Subcutaneous abdominal adipose tissue (tissue), 5 donors: ENCODE data around the gene R3HDML.

ENCODE experiments used
- H3K27ac ChIP-seq: one replicate; pipeline ENCODE4 v1.7.0; 2013; ENCODE audit warnings: low read depth, mild to moderate bottlenecking, inconsistent platforms, low read length, moderate library complexity
- H3K27me3 ChIP-seq, 5 donors: one replicate each; pipeline ENCODE4 v1.7.0; 2013; ENCODE audit warnings: low read length in 5 of 5, inconsistent platforms in 1 of 5; ENCODE audit not compliant: control insufficient read depth in 5 of 5, insufficient read depth in 4 of 5
- H3K36me3 ChIP-seq, 5 donors: one replicate each; pipeline ENCODE4 v1.7.0; 2013; ENCODE audit warnings: low read length in 5 of 5; ENCODE audit not compliant: control insufficient read depth in 5 of 5, insufficient read depth in 5 of 5
- H3K4me1 ChIP-seq, 5 donors: one replicate each; pipeline ENCODE4 v1.7.0; 2013; ENCODE audit warnings: low read length in 5 of 5, mild to moderate bottlenecking in 3 of 5, moderate library complexity in 1 of 5; ENCODE audit not compliant: control insufficient read depth in 5 of 5, insufficient read depth in 5 of 5
- H3K4me3 ChIP-seq, 5 donors: one replicate each; pipeline ENCODE4 v1.7.0; 2013; ENCODE audit warnings: low read length in 5 of 5, low read depth in 1 of 5
- H3K9ac ChIP-seq, 5 donors: one replicate each; pipeline ENCODE4 v1.7.0; 2013; ENCODE audit warnings: low read length in 5 of 5, mild to moderate bottlenecking in 4 of 5, moderate library complexity in 3 of 5
- H3K9me3 ChIP-seq, 5 donors: one replicate each; pipeline ENCODE4 v1.7.0; 2013; ENCODE audit warnings: low read length in 5 of 5; ENCODE audit not compliant: control insufficient read depth in 5 of 5
- donor health status: healthy.
- donor health status: healthy.
- donor health status: healthy.
- donor health status: healthy.
- donor health status: healthy.

The R3HDML gene

DNA sequence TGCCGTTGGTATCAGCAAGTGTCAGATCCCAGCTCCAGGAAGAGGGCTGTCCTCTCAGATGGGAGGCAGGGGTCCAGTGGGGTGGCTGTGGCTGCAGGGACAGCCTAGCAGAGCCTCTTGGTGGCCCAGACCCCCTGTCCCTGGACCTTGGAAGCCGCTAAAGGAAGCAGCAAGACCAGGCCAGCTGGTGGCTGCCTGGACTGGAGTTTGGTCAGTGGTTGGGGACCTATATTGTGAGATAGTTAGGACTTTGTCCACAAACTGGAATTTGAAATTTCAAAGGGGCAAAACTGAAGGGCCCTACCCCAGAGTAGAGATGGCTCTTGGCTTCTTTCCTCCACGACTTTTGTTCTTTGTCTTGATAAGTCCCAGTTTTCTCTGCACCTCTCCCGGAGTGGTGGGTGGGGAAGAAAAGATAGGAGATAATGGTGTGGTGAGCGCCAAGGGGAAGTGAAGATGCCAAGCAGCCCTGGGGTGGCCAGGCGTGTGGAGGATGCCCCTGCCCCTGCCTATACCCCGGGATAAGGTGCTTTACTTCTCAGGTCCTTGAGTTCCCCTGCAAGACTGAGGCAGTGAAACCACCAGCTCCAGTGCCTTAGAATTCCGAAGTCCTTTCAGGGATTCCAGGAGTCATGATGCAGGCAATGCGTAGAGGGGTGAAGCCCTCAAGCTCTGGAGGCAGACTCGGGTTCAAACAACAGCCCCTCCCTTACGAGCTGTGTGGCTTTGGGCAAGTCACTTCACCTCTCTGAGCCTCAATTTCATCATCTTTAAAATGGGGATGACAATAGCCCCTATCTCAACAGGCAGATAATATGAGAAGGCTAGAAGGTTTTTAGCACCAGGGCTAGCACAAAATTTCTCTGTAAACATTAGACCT lies 58.9 kb downstream of the R3HDML start:
- no peak overlapping the region for H3K27ac ChIP-seq
- H3K36me3 ChIP-seq: no peaks in the 10 kb centered on the region
- H3K4me3 ChIP-seq: no peak overlapping the region
- no peaks in the 10 kb centered on the region for H3K9me3 ChIP-seq
- H3K27me3 ChIP-seq: peaks cover 0 to 7% (median 0%) of the 10 kb centered on the region in 5 donors
- H3K9ac ChIP-seq: no peak overlapping the region
- peaks cover 0 to 10% (median 0%) of the 10 kb centered on the region in 5 donors for H3K4me1 ChIP-seq

DNA sequence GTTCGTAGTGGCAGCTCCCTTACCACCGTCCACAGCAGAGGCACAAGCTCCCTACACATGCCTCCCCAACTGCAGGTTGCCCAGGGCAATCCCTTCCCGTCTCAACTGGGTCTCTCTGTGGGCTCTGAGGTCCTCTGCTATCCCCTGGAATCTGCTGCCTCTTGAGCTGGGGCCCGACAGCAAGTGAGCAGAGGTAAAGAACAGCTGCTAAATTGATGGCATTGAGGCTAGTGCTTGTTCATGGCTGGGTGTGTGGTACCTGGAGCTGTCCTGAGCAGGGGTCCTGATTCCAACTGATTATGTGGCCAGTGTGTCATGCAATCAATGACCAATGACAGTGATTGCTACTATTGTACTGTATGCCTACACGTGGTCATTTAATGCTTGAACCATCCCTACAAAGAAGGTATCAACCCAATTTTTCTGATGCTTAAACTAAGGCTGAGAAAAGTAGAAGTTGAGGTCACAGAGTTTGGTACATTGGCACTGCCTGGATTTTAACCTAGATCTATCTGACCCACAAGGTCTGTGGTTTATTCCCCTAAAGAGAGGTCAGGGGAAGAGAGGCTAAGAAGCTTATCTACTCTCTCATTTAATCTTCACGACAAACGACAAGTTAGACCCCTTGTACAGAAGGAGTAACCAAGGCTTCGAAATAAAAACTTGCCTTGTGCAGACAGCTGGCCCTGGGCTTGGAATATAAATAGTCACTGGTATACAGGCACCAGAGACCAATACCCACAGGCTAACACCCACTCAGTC lies 59.7 kb downstream of the R3HDML start:
- Histone ChIP-seq H3K27me3 (peaks cover 0 to 7% (median 0%) of the 10 kb centered on the region in 5 donors), H3K27ac (no peak overlapping the region), H3K9me3 (no peaks in the 10 kb centered on the region), H3K36me3 (no peaks in the 10 kb centered on the region), H3K4me3 (no peak overlapping the region), H3K9ac (no peak overlapping the region), H3K4me1 (peaks cover 0 to 10% (median 0%) of the 10 kb centered on the region in 5 donors)

DNA sequence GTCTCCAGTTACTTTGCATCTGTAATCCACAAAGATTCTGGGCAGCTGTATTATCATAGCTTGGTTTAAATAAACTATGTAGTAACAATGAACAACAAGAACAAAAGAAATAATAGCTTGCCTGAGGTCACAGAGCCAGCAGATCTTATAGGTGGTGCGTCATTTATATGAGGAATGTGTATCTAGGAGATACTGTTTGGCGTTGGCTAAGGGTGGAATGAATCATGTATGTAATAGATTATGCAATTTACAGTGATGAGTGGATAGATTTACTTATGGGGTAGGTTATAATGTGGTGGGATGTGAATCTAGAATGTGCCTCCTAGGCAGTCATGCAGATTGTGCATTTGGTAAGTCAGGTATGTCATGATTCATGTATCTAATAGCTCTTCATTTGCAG lies 61.5 kb downstream of the R3HDML start:
- Histone ChIP-seq H3K27ac (no peak overlapping the region), H3K4me1 (peaks cover 0 to 10% (median 0%) of the 10 kb centered on the region in 5 donors)

DNA sequence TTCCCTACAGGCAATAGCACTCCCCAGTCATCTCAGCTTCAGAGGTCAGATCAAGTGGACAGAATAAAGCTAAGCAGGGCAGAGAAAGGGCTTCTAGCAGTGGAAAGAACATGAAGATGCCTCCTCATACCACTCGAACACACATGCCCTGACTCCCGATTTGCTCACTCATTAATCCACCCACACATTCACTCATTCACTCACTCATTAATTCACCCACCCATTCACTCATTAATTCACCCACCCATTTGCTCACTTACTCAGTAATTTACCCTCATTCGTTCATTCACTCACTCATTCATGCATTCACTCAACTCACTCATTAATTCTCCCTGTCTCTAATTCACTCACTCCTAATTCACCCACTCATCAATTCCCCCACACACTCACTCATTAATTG lies 62.6 kb downstream of the R3HDML start:
- Histone ChIP-seq H3K4me3 (no peak overlapping the region), H3K9ac (no peak overlapping the region), H3K27me3 (peaks cover 0 to 7% (median 3%) of the 10 kb centered on the region in 5 donors), H3K4me1 (peaks cover 0 to 4% (median 0%) of the 10 kb centered on the region in 5 donors), H3K9me3 (no peaks in the 10 kb centered on the region), H3K27ac (no peak overlapping the region), H3K36me3 (no peaks in the 10 kb centered on the region)

More for the DNA sequence above, 61.5 kb downstream of the R3HDML start:
- H3K4me3 ChIP-seq: no peak overlapping the region
- H3K9me3 ChIP-seq: no peaks in the 10 kb centered on the region
- peaks cover 0 to 7% (median under 1%) of the 10 kb centered on the region in 5 donors for H3K27me3 ChIP-seq
- H3K36me3 ChIP-seq: no peaks in the 10 kb centered on the region
- H3K9ac ChIP-seq: no peak overlapping the region

DNA sequence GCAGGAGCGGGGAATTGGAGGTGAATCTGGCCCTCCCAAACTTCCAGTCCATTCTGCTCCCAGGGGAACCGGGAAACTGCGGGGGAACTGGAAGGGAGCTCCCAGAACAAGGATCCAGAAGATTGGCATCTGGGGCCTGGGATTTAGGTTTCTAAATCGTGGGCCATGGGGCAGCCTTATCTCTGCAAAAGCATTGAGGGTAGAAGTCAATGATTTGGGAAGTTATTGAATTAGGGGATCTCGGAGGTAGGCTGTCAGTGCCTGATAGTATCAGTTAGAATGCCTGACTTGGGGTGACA lies 63.8 kb downstream of the R3HDML start:
- Histone ChIP-seq H3K27ac (no peak overlapping the region), H3K9ac (no peak overlapping the region), H3K4me3 (no peak overlapping the region)

More for the DNA sequence above, 63.8 kb downstream of the R3HDML start:
- Histone ChIP-seq H3K36me3 (no peaks in the 10 kb centered on the region), H3K4me1 (peaks cover 0 to 2% (median 0%) of the 10 kb centered on the region in 5 donors), H3K9me3 (no peaks in the 10 kb centered on the region), H3K27me3 (peaks cover 0 to 4% (median 3%) of the 10 kb centered on the region in 5 donors)
